ENCODE results near the gene MGAT4B.
"Not testable (repeated sequence)": the region's sequence is repeated elsewhere in the genome, so short reads cannot be mapped to it uniquely, and the experiment has no call there.

The MGAT4B gene

GRCh38 chr5:179794171-179794570 lies 12.5 kb downstream of the MGAT4B start:
- no peak for DNase-seq

DNA sequence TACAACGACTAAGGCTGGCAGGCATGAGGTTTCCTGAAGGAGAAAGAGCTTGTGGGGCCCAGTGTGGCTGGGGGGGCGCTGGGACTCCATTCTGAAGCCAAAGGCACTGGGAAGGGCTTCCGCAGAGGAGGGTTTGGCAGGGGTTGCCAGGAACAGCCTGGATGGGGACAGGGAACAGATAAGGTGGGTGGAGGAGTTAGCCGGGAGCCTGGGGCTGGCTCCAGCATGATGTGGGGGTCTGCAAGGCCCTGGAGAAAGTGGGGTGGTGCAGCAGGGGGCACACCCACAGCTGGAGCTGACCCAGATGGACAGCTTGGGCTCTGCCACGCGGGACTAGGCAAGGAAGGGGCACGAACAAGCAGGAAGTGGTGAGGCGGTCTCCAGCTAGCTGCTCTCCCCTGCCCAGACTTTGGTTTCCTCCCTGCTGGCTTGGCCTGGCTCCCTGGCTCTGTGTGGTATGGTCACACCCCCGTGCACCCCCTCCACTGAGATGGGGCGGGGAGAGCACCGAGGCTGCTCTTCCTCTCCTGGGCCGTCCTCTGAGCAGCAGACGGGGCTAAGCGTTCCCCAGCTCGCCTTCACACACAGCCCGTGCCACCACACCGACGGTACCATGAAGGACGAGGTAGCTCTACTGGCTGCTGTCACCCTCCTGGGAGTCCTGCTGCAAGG lies 13.1 kb downstream of the MGAT4B start, which contains the start of gene LTC4S:
Gene LTC4S (plus strand): TSS at position 519 of the 672 bp plus-strand sequence. CDS start 95 bp downstream, at position 614.
- DNase-seq = no peak

DNA sequence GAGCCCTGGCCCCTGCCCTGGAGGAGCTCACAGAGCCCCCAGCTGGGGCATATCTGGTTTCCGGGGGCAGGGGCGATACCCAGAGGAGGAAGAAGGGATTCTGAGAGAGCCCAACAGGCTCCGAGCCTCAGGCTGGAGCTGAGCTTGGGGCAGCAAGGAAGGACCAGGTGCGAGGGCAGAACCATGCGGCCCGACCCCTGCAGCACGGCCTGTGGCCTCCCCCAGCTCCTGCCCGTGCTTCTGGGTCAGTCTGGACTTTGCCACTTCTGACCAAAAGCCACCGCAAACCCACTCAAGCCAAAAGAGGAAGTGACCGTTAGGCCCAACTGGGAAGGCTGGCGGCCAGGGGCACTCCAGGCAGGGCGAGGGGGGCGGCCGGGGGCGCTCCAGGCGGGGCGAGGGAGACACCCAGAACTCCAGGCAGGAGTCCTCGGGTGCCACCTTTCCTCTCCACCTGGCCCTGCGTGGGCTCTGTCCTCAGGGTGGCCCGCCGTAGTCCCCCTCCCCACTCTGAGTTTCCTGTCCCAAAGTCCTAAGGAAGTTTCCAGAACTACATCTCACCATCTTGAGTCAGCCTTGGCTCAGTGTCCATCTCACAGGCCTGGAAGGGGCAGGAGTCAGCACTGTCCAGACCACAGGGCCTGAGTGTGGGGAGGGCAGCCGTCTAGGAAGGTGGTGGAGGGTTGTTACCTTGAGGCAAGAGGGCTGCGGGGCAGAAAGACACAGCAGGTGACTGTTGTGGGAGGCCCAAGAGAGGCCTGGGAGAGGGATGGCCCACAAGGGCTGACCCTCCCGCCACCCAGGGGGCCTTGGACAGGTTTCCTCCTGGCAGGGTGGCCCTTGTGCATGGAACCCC lies 13.8 kb downstream of the MGAT4B start:
- DNase-seq = no peak

DNA sequence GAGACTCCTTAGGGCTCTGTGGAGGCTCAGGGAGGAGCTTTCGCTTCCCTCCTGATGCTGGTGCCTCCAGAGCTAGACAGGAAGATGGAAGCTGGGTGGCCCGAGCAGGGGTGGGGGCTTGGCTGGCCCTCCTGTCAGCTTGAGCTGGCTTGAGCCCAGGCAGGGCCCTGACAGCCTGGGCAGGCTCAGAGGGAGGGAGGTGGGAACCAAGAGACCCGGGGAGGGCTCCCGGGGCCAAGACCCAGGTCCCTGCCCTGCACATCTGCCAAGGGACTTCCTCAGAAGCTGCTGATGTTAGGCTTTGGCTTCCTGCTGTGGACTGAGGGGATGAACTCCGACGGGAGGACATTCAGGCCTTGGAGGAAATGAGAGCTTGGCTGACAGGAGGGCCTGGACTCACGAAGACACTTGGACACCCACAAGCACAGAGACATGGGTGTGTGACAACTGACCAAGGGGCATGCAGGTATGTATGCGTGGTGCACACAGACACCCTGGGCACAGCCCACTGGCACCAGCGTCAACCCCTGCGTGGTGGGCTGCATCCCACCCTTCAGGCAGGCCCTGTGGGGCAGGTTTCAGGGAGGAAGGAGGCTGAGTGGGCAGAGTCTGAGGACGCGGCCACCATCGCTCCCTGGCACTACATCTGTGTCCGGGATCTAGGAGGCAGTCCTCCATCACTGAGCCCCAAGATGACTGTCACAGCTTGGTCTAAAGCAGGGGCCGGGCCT lies 14.6 kb downstream of the MGAT4B start:
- no peak for DNase-seq

GRCh38 chr5:179789278-179789677 lies 17.4 kb downstream of the MGAT4B start:
- not testable (repeated sequence) for DNase-seq

- no peak for DNase-seq
Measured at GRCh38 chr5:179788193-179788854, 18.3 kb downstream of the MGAT4B start.

GRCh38 chr5:179786861-179787260 lies 19.8 kb downstream of the MGAT4B start:
- DNase-seq = no peak

DNA sequence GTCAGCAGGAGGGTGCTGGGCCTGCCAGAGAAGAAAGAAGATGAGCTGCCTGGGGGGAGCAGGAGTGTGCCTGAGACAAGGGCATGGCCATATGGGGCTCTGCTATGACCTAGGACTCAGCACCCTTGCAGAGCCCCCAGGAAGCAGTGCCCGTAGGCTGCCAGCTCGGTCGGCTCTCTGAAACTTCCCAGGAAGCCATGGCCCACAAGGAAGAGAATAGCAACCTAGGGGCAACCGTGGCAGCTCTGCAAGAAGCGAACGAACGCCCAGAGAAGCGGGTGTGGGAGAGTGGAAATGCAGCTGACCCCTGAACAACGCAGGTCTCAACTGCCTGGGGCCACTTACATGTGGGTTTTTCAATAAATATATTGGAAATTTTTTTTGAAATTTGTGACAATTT lies 23.5 kb downstream of the MGAT4B start:
- DNase-seq = no peak

GRCh38 chr5:179781846-179782245 lies 24.8 kb downstream of the MGAT4B start:
- DNase-seq = no peak

DNA sequence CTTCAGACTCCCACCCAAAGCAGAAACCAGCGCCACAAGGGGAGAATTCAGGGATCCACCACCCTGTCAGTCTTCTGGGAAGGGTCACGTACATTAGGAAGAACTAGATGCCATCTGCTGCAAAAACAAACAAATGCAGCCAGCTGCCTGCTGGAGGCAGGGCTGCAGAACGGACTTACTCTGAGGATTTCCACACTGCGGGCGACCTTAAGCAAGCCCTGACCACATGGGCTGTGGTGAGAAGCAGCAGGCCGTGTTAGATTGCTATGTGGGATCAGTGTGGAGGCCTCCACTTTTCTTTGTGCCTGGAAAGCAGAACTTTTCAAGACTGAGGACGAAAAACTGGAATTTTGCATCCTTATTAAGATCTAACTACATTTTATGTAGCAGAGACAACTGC lies 26.3 kb downstream of the MGAT4B start:
- DNase-seq = no peak

DNA sequence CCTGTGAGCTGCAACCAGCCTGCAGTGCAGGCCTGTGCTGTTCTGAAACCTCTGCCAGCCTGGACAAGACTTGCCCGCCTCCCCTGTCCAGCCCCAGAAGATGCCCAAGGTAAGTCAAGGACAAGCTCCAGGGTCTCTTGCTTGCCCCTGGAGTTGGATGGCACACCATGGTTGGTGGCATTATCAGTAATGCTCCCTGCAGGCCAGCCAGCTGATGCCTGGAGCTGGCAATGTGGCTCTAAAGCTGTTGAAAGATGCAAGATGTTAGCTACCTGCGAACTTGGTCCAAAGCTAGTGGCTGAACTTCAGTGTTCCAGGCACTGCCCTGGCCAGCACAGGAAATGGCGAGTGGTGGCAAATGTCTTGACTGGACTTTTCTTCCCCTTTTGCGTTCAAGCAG lies 26.8 kb downstream of the MGAT4B start:
- no peak for DNase-seq

GRCh38 chr5:179778591-179778990 lies 28.1 kb downstream of the MGAT4B start:
- DNase-seq = no peak

GRCh38 chr5:179777909-179778308 lies 28.8 kb downstream of the MGAT4B start:
- no peak for DNase-seq

DNA sequence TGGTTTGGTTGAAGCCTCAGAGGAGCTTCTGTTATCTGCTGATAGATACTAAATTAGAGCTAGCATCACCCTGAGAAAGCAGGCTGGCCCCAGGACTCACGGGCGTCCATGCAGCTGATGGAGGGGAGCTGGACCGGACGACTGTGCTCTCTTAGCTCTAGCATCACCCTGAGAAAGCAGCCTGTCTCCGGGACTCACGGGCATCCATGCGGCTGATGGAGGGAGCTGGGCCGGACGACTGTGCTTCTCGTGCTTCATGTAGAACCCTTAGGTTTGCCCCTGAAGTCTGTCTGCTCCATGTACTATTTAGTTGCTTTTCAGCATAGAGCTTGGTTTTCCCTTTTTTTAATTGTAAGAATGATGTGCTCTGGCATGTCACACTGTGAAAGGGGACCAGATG lies 29.2 kb downstream of the MGAT4B start:
- no peak for DNase-seq

DNA sequence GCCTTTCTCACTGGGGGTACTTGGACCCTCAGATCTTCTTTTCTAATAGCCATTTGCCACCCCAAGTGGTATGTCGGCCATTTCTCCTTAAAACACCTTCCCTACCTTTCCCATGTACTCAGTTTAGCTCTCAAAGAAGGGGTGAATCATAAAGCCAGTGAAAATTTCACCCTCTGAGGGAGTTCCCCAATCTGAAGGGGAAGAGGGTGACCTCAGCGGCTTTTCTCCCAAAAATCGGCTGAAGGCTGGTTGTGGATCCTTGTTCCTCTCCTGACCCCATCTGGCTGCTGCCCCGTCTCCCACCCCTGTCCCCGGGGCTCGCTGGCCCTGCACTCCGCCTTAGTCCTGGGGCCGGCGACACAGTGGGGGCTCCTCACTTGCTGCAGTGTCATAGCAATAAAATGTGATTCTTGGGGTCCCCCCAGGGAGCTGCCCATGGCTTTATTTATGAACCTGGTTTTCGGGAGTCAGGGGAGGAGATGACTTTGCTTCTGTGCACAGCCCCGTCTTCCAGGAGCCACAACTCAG lies 30.2 kb downstream of the MGAT4B start:
- no peak for DNase-seq

DNA sequence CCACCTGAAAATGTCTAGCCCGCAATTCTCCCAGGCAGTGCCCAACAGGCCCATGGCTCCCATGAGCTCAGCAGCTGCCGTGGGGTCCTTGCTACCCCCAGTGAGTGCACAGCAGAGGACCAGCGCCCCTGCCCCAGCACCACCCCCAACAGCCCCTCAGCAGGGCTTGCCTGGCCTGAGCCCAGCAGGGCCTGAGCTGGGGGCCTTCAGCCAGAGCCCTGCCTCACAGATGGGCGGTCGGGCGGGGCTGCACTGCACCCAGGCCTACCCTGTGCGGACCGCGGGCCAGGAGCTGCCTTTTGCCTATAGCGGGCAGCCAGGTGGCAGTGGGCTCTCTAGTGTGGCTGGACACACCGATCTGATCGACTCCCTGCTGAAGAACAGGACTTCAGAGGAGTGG lies 32.2 kb downstream of the MGAT4B start:
- no peak for DNase-seq

GRCh38 chr5:179773686-179774040 lies 33.0 kb downstream of the MGAT4B start:
- no peak for DNase-seq

DNA sequence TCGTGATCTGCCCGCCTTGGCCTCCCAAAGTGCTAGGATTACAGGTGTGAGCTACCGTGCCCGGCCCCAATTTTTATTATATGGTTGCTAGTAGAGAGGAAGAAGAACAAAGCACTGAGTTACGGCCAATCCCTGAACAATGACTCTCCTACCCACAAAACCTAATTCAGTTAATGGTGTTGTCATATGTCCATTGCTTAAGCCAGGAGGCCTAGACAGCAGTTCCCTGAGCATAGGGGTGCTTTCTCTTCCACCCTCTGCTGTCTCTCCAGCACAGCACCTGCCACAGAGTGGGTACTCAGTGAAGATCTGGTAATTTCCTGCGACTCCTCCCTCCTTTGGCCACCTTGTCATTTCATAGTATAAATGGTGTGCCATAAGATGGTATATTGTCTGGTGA lies 34.3 kb downstream of the MGAT4B start:
- DNase-seq = no peak

GRCh38 chr5:179771311-179771895 lies 35.3 kb downstream of the MGAT4B start:
- no peak for DNase-seq

- DNase-seq = no peak
Measured at GRCh38 chr5:179769796-179770195, 36.9 kb downstream of the MGAT4B start.

DNA sequence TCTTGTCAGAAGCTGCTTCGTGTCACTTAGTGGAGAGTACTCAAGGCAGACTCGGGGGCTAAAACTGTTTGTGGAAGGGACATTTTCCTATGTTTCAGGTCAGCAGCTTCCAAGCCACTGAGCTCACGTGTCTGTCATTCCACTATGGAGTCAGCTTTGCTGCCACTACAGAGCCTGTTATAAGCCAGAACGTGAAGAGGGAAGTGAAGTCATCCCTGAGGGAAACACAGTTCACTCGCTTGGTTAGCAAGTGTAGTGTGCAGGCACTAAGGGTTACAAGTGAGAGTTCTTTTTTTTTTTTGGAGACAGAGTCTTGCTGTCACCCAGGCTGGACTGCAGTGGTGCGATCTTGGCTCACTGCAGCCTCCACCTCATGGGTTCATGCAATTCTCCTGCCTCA lies 37.4 kb downstream of the MGAT4B start:
- DNase-seq = no peak

DNA sequence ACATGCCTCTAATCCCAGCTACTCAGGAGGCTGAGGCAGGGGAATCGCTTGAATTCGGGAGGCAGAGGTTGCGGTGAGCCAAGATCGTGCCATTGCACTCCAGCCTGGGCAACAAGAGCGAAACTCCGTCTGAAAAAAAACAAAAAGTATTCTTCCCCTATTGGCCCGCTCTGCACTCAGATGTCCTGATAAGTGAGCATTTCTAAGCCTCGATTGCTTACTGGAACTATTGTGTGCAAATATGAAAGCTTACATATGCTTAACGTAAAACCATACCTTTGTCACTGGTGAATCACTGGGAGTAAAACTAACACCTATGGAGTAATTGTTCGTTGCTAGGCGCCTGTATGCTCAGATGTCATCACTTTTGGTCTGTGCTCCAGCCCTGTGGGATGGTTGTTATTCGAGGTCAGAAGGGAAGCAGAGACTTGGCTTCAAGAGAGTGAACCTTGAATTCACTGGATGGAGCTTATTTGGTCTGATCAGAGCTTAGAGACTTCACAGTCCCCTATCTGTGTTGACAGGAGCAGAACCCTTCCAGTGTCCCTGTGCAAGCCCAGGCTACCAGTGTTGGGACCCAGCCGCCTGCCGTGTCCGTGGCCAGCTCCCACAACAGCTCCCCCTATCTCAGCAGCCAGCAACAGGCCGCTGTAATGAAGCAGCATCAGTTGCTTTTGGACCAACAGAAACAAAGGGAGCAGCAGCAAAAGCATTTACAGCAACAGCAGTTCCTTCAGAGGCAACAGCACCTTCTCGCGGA lies 38.2 kb downstream of the MGAT4B start:
- DNase-seq = peak; percentile 39
